Caco-2 (cell line): ENCODE data around the gene OSBPL5. TPM values are rescaled to one million over a fixed set of nuclear protein-coding genes. Genes with fewer than 3 reads are reported as not detected.

Experiments
- BruUV-seq: library from RNA; stranded (reverse); fragments of 400-500 nt; replicated peaks from 2 replicates; lab custom pipeline; 2021; lab: Mats Ljungman, UMichigan
- CTCF ChIA-PET: fragments of 300-600 bp; sonication (Branson Sonifier 250); formaldehyde crosslinking; loops from one replicate; lab custom pipeline; 2022; ENCODE audit warnings: antibody characterized with exemption; lab: Charles Lee
- POLR2A ChIA-PET: fragments of 300-600 bp; sonication (Branson Sonifier 250); formaldehyde crosslinking; loops from one replicate; lab custom pipeline; 2022; ENCODE audit warnings: antibody characterized with exemption; lab: Charles Lee
- DNase-seq, 2 experiments: peaks; one replicate each; pipeline versions ENCODE4 v3.0.0 to v3.0.0-alpha.2; 2020 to 2022
- H3K27me3 ChIP-seq: replicated peaks from 2 replicates; pipeline ENCODE4 v1.6.0; 2011; ENCODE audit warnings: low read length; ENCODE audit not compliant: control insufficient read depth, insufficient read depth
- H3K36me3 ChIP-seq: 2 replicates; pipeline ENCODE4 v1.5.1; 2011; ENCODE audit warnings: low read length; ENCODE audit not compliant: control insufficient read depth, insufficient read depth
- H3K4me1 ChIP-seq: fragments of 250-450 bp; sonication (Bioruptor Pico); 2 replicates; pipeline ENCODE4 v1.5.1; 2020; ENCODE audit warnings: mild to moderate bottlenecking
- H3K4me3 ChIP-seq: 2 replicates; pipeline ENCODE4 v1.5.1; 2011; ENCODE audit warnings: low read depth, mild to moderate bottlenecking, control low read depth, low read length
- H3K9me3 ChIP-seq: fragments of 250-450 bp; sonication (Bioruptor Pico); 2 replicates; pipeline ENCODE4 v1.5.1; 2020; ENCODE audit warnings: mild to moderate bottlenecking, moderate library complexity
- H3K27ac Mint-ChIP-seq: one replicate; pipeline ENCODE4 v1.8.0; 2022; ENCODE audit warnings: mixed read lengths; ENCODE audit not compliant: unreplicated experiment
- H3K27me3 Mint-ChIP-seq: one replicate; pipeline ENCODE4 v1.8.0; 2022; ENCODE audit warnings: mixed read lengths; ENCODE audit not compliant: insufficient read depth, unreplicated experiment
- H3K36me3 Mint-ChIP-seq: one replicate; pipeline ENCODE4 v1.8.0; 2022; ENCODE audit warnings: mild to moderate bottlenecking, mixed read lengths; ENCODE audit not compliant: insufficient read depth, unreplicated experiment
- H3K4me1 Mint-ChIP-seq: one replicate; pipeline ENCODE4 v1.8.0; 2022; ENCODE audit warnings: low read depth, mixed read lengths; ENCODE audit not compliant: unreplicated experiment
- H3K4me3 Mint-ChIP-seq: one replicate; pipeline ENCODE4 v1.8.0; 2022; ENCODE audit warnings: mild to moderate bottlenecking, moderate library complexity, mixed read lengths; ENCODE audit not compliant: unreplicated experiment
- H3K9me3 Mint-ChIP-seq: one replicate; pipeline ENCODE4 v1.8.0; 2022; ENCODE audit warnings: mixed read lengths; ENCODE audit not compliant: unreplicated experiment
- intact Hi-C: fragments of 100-400 bp; cut with micrococcal nuclease; formaldehyde crosslinking; loops from one replicate; pipeline ENCODE4 v1.10.0; 2022; ENCODE audit not compliant: unreplicated experiment
- total RNA-seq: library from RNA; stranded (reverse); gene quantifications from 2 replicates; pipeline ENCODE4 v1.2.3, GENCODE V29; 2022
- TF ChIP-seq, protein P1 (sequence below), 2 experiments: fragments of 200-600 bp in 1 of 2; IDR thresholded peaks; 1 replicate in 1 of 2; 2 replicates in 1 of 2; pipeline versions ENCODE4 v1.5.1 to v1.8.0; 2011 to 2022; ENCODE audit warnings: antibody characterized with exemption in 1 of 2, control low read depth in 1 of 2, inconsistent platforms in 1 of 2, low read depth in 1 of 2, low read length in 1 of 2, mild to moderate bottlenecking in 1 of 2, moderate library complexity in 1 of 2; ENCODE audit not compliant: insufficient read depth in 1 of 2, severe bottlenecking in 1 of 2, unreplicated experiment in 1 of 2

OSBPL5 gene
- total RNA-seq, 1 experiment from 2014 or later = 4.9 TPM

DNA sequence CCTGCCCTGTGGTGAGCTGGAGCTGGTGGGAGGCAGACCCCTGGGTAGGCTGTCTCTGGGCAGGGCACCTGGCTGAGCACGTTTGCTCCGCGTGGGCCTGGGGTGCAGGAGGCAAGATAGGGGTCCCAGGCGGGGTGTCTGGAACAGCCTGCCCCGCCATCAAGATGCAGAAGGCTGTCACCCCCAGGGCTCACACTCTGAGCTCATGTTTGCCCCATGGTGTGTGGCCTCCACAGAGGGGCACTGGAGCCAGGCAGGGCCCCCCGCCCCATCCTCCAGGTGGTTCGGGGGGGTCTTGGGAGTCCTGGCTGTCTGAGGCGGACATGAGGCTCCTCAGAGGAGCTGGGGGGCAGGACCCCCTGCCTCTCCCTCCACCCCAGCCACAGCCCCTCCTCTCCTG lies 79.0 kb downstream of the OSBPL5 start:
- H3K4me3 Mint-ChIP-seq = no peak overlapping the region
- intact Hi-C loops = no loop called here
- Histone ChIP-seq H3K36me3 (no peaks in the 10 kb centered on the region), H3K4me1 (no peaks in the 10 kb centered on the region), H3K4me3 (no peak overlapping the region), H3K9me3 (no peaks in the 10 kb centered on the region), H3K27me3 (no peaks in the 10 kb centered on the region)
- H3K4me1 Mint-ChIP-seq = no peaks in the 10 kb centered on the region
- H3K36me3 Mint-ChIP-seq = no peaks in the 10 kb centered on the region
- no peaks in the 10 kb centered on the region for H3K27me3 Mint-ChIP-seq
- TF ChIP-seq, protein P1, sequence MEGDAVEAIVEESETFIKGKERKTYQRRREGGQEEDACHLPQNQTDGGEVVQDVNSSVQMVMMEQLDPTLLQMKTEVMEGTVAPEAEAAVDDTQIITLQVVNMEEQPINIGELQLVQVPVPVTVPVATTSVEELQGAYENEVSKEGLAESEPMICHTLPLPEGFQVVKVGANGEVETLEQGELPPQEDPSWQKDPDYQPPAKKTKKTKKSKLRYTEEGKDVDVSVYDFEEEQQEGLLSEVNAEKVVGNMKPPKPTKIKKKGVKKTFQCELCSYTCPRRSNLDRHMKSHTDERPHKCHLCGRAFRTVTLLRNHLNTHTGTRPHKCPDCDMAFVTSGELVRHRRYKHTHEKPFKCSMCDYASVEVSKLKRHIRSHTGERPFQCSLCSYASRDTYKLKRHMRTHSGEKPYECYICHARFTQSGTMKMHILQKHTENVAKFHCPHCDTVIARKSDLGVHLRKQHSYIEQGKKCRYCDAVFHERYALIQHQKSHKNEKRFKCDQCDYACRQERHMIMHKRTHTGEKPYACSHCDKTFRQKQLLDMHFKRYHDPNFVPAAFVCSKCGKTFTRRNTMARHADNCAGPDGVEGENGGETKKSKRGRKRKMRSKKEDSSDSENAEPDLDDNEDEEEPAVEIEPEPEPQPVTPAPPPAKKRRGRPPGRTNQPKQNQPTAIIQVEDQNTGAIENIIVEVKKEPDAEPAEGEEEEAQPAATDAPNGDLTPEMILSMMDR (IDR thresholded peaks at IDR 0.05; ENCODE audit: insufficient read depth in 1 of 2, low read depth in 1 of 2, low read length in 1 of 2, severe bottlenecking in 1 of 2, unreplicated experiment in 1 of 2) = no peak
- CTCF ChIA-PET = no interaction called here
- POLR2A ChIA-PET = no interaction called here
- no peak overlapping the region for H3K27ac Mint-ChIP-seq
- DNase-seq = no peak
- no peaks in the 10 kb centered on the region for H3K9me3 Mint-ChIP-seq
- no TSS peak for BruUV-seq

DNA sequence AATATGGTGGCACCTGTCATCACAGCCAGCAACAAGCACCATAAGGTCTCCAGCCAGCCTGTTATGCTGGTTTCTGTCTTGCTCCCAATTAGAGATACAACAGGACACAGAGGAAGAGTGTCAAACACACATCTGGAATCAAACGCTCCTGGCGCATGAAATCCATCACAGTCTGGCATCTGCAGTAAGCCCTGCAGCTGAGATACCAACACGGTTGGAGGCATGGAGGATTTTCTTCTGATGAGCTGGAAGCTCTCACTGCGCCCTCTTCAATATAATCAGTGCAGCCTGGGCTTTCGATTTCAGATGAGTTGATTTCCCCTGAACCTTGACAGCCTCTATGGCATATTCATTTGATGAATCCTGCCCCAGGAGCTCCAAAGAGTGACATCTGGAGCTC lies 80.1 kb downstream of the OSBPL5 start:
- H3K27me3 ChIP-seq = no peaks in the 10 kb centered on the region
- ChIA-PET POLR2A (no interaction called here), CTCF (no interaction called here)
- H3K9me3 Mint-ChIP-seq = no peaks in the 10 kb centered on the region
- H3K4me3 ChIP-seq = no peak overlapping the region
- H3K4me3 Mint-ChIP-seq = no peak overlapping the region
- TF ChIP-seq, protein P1 (IDR thresholded peaks at IDR 0.05; ENCODE audit: insufficient read depth in 1 of 2, low read depth in 1 of 2, low read length in 1 of 2, severe bottlenecking in 1 of 2, unreplicated experiment in 1 of 2) = no peak
- no peaks in the 10 kb centered on the region for H3K36me3 Mint-ChIP-seq
- H3K4me1 ChIP-seq = no peaks in the 10 kb centered on the region
- H3K4me1 Mint-ChIP-seq = peaks cover 6% of the 10 kb centered on the region
- no peaks in the 10 kb centered on the region for H3K27me3 Mint-ChIP-seq
- BruUV-seq = no TSS peak
- intact Hi-C loops = no loop called here
- H3K27ac Mint-ChIP-seq = no peak overlapping the region
- H3K36me3 ChIP-seq = no peaks in the 10 kb centered on the region
- H3K9me3 ChIP-seq = no peaks in the 10 kb centered on the region
- DNase-seq = no peak

DNA sequence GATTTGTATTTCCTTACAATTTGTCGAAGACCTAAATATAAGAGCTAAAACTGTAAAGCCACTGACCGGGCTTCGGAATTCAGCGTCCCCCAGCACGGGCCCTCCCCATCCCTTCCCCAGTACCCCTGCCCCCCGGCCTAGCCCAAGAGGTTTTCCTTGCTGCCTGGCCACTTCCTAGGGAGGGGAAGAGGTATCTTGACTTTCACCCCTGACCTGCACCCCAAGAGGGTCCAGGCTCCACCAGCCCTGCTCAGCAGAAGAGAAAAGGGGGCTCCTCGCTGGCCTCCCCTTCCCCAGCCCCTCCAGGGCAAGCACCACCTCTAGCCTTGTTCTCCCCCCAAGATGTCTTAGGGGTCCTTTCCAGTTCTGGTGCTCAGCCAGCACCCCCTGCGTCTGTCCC lies 81.8 kb downstream of the OSBPL5 start:
- Mint-ChIP-seq H3K27me3 (no peaks in the 10 kb centered on the region), H3K36me3 (no peaks in the 10 kb centered on the region), H3K9me3 (no peaks in the 10 kb centered on the region), H3K4me3 (no peak overlapping the region), H3K4me1 (peaks cover 6% of the 10 kb centered on the region), H3K27ac (no peak overlapping the region)
- TF ChIP-seq, protein P1 (IDR thresholded peaks at IDR 0.05; ENCODE audit: insufficient read depth in 1 of 2, low read depth in 1 of 2, low read length in 1 of 2, severe bottlenecking in 1 of 2, unreplicated experiment in 1 of 2) = no peak
- Histone ChIP-seq H3K4me1 (no peaks in the 10 kb centered on the region), H3K27me3 (no peaks in the 10 kb centered on the region), H3K36me3 (no peaks in the 10 kb centered on the region), H3K4me3 (no peak overlapping the region), H3K9me3 (no peaks in the 10 kb centered on the region)
- intact Hi-C loops = no loop called here
- no TSS peak for BruUV-seq
- ChIA-PET POLR2A (no interaction called here), CTCF (no interaction called here)
- DNase-seq = no peak
